ENCODE results near the gene LRBA.

DNA sequence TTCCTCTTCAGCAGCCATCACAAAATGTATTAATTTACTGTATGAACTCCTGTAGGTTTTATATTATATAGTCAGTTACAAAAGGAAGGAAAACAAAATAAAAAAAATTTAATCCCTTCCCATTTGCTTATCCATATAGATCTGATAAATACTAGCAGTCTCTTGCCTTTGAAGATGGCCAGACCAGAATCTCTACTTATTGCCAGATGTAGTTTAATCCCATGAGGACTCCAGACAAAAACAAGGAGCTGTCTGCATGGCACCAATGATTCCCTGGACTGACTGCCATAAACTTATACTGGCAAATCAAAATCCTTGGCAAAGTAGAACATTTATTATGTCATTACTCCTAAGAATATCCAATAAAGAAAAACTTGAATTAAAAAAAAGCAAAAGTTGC, 656.4 kb downstream of the LRBA start:
- TF ChIP-seq, protein P1, sequence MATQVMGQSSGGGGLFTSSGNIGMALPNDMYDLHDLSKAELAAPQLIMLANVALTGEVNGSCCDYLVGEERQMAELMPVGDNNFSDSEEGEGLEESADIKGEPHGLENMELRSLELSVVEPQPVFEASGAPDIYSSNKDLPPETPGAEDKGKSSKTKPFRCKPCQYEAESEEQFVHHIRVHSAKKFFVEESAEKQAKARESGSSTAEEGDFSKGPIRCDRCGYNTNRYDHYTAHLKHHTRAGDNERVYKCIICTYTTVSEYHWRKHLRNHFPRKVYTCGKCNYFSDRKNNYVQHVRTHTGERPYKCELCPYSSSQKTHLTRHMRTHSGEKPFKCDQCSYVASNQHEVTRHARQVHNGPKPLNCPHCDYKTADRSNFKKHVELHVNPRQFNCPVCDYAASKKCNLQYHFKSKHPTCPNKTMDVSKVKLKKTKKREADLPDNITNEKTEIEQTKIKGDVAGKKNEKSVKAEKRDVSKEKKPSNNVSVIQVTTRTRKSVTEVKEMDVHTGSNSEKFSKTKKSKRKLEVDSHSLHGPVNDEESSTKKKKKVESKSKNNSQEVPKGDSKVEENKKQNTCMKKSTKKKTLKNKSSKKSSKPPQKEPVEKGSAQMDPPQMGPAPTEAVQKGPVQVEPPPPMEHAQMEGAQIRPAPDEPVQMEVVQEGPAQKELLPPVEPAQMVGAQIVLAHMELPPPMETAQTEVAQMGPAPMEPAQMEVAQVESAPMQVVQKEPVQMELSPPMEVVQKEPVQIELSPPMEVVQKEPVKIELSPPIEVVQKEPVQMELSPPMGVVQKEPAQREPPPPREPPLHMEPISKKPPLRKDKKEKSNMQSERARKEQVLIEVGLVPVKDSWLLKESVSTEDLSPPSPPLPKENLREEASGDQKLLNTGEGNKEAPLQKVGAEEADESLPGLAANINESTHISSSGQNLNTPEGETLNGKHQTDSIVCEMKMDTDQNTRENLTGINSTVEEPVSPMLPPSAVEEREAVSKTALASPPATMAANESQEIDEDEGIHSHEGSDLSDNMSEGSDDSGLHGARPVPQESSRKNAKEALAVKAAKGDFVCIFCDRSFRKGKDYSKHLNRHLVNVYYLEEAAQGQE (IDR thresholded peaks at IDR 0.05) = no peak
- TF ChIP-seq, protein P2, sequence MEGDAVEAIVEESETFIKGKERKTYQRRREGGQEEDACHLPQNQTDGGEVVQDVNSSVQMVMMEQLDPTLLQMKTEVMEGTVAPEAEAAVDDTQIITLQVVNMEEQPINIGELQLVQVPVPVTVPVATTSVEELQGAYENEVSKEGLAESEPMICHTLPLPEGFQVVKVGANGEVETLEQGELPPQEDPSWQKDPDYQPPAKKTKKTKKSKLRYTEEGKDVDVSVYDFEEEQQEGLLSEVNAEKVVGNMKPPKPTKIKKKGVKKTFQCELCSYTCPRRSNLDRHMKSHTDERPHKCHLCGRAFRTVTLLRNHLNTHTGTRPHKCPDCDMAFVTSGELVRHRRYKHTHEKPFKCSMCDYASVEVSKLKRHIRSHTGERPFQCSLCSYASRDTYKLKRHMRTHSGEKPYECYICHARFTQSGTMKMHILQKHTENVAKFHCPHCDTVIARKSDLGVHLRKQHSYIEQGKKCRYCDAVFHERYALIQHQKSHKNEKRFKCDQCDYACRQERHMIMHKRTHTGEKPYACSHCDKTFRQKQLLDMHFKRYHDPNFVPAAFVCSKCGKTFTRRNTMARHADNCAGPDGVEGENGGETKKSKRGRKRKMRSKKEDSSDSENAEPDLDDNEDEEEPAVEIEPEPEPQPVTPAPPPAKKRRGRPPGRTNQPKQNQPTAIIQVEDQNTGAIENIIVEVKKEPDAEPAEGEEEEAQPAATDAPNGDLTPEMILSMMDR (IDR thresholded peaks at IDR 0.05; ENCODE audit: low read depth, low read length, missing input control) = no peak
- TF ChIP-seq, protein P3, sequence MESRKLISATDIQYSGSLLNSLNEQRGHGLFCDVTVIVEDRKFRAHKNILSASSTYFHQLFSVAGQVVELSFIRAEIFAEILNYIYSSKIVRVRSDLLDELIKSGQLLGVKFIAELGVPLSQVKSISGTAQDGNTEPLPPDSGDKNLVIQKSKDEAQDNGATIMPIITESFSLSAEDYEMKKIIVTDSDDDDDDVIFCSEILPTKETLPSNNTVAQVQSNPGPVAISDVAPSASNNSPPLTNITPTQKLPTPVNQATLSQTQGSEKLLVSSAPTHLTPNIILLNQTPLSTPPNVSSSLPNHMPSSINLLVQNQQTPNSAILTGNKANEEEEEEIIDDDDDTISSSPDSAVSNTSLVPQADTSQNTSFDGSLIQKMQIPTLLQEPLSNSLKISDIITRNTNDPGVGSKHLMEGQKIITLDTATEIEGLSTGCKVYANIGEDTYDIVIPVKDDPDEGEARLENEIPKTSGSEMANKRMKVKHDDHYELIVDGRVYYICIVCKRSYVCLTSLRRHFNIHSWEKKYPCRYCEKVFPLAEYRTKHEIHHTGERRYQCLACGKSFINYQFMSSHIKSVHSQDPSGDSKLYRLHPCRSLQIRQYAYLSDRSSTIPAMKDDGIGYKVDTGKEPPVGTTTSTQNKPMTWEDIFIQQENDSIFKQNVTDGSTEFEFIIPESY (IDR thresholded peaks at IDR 0.05) = no peak
- TF ChIP-seq, protein P4, sequence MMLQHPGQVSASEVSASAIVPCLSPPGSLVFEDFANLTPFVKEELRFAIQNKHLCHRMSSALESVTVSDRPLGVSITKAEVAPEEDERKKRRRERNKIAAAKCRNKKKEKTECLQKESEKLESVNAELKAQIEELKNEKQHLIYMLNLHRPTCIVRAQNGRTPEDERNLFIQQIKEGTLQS (IDR thresholded peaks at IDR 0.05) = no peak
- TF ChIP-seq EGR1 (IDR thresholded peaks at IDR 0.05; ENCODE audit: low read depth in 2 of 2) (no peak), FOXA1 (IDR thresholded peaks at IDR 0.05) (no peak), FOXA2 (IDR thresholded peaks at IDR 0.05) (no peak), JUND (IDR thresholded peaks at IDR 0.05) (no peak), RAD21 (IDR thresholded peaks at IDR 0.05) (no peak)
- TF ChIP-seq, protein P5, sequence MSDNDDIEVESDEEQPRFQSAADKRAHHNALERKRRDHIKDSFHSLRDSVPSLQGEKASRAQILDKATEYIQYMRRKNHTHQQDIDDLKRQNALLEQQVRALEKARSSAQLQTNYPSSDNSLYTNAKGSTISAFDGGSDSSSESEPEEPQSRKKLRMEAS (IDR thresholded peaks at IDR 0.05) = no peak

All from liver (tissue), 3 donors.